ENCODE data around the gene ZSWIM6. TPM values are rescaled to one million over a fixed set of nuclear protein-coding genes. Genes with fewer than 3 reads are reported as not detected.

ZSWIM6 gene
- total RNA-seq, 2 donors from 2014 or later: 10.6 to 18.8 TPM

DNA sequence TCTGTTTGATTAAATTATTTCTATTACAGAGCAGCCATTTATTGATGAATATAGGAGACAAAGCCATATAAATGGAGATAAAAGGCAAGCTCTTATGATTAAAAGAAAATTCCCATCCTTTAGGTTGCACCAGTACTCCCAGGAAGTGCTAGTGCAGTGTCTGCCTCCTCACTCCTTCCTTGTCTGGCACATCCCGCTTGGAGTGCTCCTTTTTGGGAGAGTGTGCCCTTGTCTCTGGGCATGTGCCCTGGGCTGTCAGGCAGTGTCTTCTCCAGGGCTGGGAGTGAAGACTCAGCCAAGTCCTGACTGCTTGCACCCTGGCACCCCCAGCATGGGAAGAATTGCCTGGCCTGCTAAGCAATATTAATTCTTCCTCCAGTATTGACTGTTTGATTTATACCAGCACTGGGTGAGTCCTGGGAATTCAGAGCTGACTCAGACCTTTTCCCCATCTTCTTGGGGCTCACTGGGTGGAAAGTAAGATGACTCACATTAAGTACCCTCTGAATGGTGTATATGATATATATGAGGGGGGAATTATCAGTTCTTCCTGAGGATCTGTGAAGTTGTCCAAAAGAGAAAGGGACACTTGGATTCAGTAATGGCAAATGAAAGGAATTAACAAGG is 62.1 kb downstream of the ZSWIM6 start:
- Histone ChIP-seq H3K36me3 (no peaks in the 10 kb centered on the region), H3K27ac (no peak overlapping the region), H3K9me3 (no peaks in the 10 kb centered on the region), H3K4me1 (ENCODE audit: control insufficient read depth in 1 of 2, low read depth in 2 of 2) (peaks cover 6 to 8% of the 10 kb centered on the region in 2 donors), H3K4me3 (no peak overlapping the region), H3K27me3 (replicated peaks; ENCODE audit: insufficient read depth) (no peaks in the 10 kb centered on the region)
- no peak for ATAC-seq (ENCODE audit: insufficient number of reproducible peaks, low FRiP score, low read depth)
- TF ChIP-seq, protein P1, sequence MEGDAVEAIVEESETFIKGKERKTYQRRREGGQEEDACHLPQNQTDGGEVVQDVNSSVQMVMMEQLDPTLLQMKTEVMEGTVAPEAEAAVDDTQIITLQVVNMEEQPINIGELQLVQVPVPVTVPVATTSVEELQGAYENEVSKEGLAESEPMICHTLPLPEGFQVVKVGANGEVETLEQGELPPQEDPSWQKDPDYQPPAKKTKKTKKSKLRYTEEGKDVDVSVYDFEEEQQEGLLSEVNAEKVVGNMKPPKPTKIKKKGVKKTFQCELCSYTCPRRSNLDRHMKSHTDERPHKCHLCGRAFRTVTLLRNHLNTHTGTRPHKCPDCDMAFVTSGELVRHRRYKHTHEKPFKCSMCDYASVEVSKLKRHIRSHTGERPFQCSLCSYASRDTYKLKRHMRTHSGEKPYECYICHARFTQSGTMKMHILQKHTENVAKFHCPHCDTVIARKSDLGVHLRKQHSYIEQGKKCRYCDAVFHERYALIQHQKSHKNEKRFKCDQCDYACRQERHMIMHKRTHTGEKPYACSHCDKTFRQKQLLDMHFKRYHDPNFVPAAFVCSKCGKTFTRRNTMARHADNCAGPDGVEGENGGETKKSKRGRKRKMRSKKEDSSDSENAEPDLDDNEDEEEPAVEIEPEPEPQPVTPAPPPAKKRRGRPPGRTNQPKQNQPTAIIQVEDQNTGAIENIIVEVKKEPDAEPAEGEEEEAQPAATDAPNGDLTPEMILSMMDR (IDR thresholded peaks at IDR 0.05): no peak
- no peak for DNase-seq (ENCODE audit: low spot score)

DNA sequence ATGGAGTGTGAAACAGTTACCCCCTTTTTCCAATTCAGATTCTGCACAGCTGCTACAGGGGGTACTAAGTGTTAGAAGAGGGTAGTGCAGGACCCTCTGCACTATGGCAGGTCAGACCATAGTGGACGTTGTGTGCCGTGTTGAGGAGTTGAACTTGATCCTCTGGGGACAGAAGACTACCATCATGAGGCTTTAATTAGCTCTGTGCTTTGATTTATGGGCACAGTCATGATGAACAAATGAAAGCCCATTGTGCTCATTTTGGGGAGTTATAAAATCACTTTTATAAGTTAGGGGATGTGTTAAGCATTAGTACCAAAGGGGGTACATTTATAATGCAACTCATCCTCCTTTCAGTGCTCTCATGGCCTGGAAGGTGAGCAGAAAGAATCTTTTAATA is 62.7 kb downstream of the ZSWIM6 start:
- no peak for DNase-seq (ENCODE audit: low spot score)
- Histone ChIP-seq H3K4me3 (no peak overlapping the region), H3K4me1 (ENCODE audit: control insufficient read depth in 1 of 2, low read depth in 2 of 2) (peaks cover 8 to 9% of the 10 kb centered on the region in 2 donors), H3K36me3 (no peaks in the 10 kb centered on the region), H3K27me3 (replicated peaks; ENCODE audit: insufficient read depth) (no peaks in the 10 kb centered on the region), H3K27ac (no peak overlapping the region), H3K9me3 (no peaks in the 10 kb centered on the region)
- ATAC-seq (ENCODE audit: insufficient number of reproducible peaks, low FRiP score, low read depth): no peak
- TF ChIP-seq, protein P1 (IDR thresholded peaks at IDR 0.05): no peak

DNA sequence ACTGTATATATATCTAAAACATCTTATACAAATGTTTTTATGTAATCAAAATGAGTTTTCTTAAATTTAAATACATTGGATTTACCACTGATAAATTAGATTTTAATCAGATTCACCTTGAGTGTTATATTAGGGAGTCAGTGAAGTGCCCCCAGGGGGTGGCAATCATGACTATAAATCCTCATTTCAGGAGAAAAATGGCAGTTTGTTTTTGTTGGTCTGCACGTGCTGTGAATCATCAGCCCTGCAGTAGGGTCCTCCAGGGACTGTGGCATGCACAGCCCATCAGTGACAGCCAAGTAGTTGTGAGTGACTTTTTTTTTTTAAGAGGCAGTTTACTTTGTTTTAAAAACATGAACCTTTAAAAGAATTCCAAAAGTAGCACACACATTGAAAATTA is 65.2 kb downstream of the ZSWIM6 start:
- no peaks in the 10 kb centered on the region for H3K9me3 ChIP-seq
- peaks cover 14 to 15% of the 10 kb centered on the region in 2 donors for H3K4me1 ChIP-seq (ENCODE audit: control insufficient read depth in 1 of 2, low read depth in 2 of 2)
- no peak overlapping the region for H3K27ac ChIP-seq
- DNase-seq (ENCODE audit: low spot score) (no peak), ATAC-seq (ENCODE audit: insufficient number of reproducible peaks, low FRiP score, low read depth) (no peak)
- TF ChIP-seq, protein P1 (IDR thresholded peaks at IDR 0.05): no peak
- no peaks in the 10 kb centered on the region for H3K36me3 ChIP-seq
- H3K4me3 ChIP-seq: no peak overlapping the region
- H3K27me3 ChIP-seq (replicated peaks; ENCODE audit: insufficient read depth): no peaks in the 10 kb centered on the region

DNA sequence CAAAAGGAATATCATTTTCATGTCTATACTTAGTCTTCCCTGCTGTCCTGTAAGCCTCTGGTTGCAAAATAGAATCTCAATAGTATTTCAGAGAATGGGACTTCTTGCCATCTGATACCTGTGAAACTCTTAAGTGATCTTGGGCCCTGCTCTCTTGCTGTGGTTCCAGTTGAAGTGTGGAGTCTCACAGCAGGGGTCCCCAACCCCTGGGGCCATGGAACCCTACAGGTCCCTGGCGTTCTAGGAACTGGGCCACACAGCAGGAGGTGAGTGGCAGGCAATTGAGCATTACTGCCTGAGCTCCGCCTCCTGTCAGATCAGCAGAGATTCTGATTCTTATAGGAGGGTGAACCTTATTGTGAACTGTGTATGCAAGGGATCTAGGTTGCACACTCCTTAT is 65.9 kb downstream of the ZSWIM6 start:
- no peaks in the 10 kb centered on the region for H3K36me3 ChIP-seq
- DNase-seq (ENCODE audit: low spot score): no peak
- H3K27me3 ChIP-seq (replicated peaks; ENCODE audit: insufficient read depth): no peaks in the 10 kb centered on the region
- no peaks in the 10 kb centered on the region for H3K9me3 ChIP-seq
- TF ChIP-seq, protein P1 (IDR thresholded peaks at IDR 0.05): no peak
- H3K4me1 ChIP-seq (ENCODE audit: control insufficient read depth in 1 of 2, low read depth in 2 of 2): peaks cover 15 to 17% of the 10 kb centered on the region in 2 donors
- no peak overlapping the region for H3K4me3 ChIP-seq
- ATAC-seq (ENCODE audit: insufficient number of reproducible peaks, low FRiP score, low read depth): no peak
- H3K27ac ChIP-seq: no peak overlapping the region

DNA sequence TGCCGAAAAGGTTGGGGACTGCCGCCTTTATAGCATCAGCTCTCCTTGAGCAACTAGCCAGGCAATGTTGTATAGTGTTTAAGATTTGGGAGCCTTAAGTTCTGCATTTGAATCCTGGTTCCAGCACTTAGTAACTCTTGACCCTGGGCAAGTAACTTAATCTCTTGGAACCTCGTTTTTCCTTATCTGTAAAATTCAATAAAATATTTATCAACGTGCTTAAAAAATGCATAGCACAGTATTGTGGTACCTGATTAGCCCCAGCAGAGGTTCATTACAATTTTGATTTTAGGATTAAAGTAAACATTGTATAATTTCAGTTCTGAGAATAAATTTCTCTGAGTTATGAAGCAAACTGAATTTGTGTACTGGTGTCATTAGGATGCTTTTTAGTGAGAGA is 66.4 kb downstream of the ZSWIM6 start:
- DNase-seq (ENCODE audit: low spot score) (no peak), ATAC-seq (ENCODE audit: insufficient number of reproducible peaks, low FRiP score, low read depth) (no peak)
- Histone ChIP-seq H3K4me3 (no peak overlapping the region), H3K9me3 (no peaks in the 10 kb centered on the region), H3K27me3 (replicated peaks; ENCODE audit: insufficient read depth) (no peaks in the 10 kb centered on the region), H3K27ac (no peak overlapping the region), H3K36me3 (no peaks in the 10 kb centered on the region), H3K4me1 (ENCODE audit: control insufficient read depth in 1 of 2, low read depth in 2 of 2) (peaks cover 15 to 18% of the 10 kb centered on the region in 2 donors)
- TF ChIP-seq, protein P1 (IDR thresholded peaks at IDR 0.05): no peak

All from thoracic aorta (tissue), 2 donors.